ENCODE data around the gene PMS1. TPM values are rescaled to one million over a fixed set of nuclear protein-coding genes. Genes with fewer than 3 reads are reported as not detected.
"Not testable (repeated sequence)": the region's sequence is repeated elsewhere in the genome, so short reads cannot be mapped to it uniquely, and the experiment has no call there.

The PMS1 gene
- total and polyA plus RNA-seq, 4 donors, result 6.8 to 40.3 (median 18.4) TPM

DNA sequence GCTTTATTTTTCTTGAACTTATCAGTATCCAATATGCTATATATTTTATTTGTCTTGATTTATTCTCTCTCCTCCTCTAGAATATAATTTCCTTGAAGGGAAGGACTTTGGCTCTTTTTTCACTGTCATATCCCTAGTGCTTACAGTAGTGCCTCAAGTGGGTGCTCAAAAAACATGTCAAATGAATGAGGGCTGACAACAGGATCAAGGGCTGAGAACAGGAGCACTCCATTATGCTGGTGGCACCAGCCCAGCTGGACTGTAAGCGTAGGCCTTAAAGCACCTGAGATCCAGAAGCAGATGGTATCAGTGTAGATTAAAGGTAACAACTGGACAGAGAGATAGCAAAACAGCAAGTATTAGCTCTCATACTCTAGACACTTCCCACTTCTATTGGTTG lies 46.3 kb downstream of the PMS1 start:
- no peak for ATAC-seq (ENCODE audit: insufficient read depth, low FRiP score)
- 72 to 88% methylated on average over 1 of the region's 1 CpG for WGBS, 2 donors

DNA sequence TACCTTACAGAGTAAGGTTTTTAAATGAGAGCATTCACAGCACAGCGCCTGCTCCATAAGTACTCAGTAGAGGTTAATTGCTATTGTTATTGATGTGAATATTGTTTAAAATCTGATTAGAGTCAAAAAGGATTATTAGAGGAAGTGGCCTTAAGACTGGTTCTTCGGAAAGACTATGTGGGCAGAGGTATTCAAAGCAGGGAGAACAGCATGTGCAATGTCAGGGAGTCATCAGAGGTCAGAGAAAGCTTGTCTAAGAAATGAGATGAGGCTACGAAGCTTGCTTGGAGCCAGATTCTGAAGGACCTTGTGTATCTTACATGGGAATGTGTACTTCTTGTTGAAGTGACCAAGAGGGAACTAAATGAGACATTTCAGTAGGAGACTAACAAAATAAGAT lies 49.8 kb downstream of the PMS1 start:
- Histone ChIP-seq H3K36me3 (ENCODE audit: control insufficient read depth in 4 of 4, insufficient read depth in 4 of 4, low read length in 4 of 4) (peaks cover 0 to 1% (median 0%) of the 10 kb centered on the region in 4 donors), H3K9ac (ENCODE audit: insufficient read depth in 1 of 2, low read length in 2 of 2) (no peak overlapping the region), H3K4me3 (no peak overlapping the region), H3K27ac (ENCODE audit: low read depth in 1 of 2, low read length in 1 of 2) (no peak overlapping the region), H3K4me1 (ENCODE audit: control insufficient read depth in 5 of 5, insufficient read depth in 5 of 5, low read length in 5 of 5) (peaks cover 0 to 9% (median 0%) of the 10 kb centered on the region in 5 donors), H3K27me3 (ENCODE audit: control insufficient read depth in 3 of 3, insufficient read depth in 3 of 3, low read length in 2 of 3) (no peaks in the 10 kb centered on the region), H3K9me3 (ENCODE audit: control insufficient read depth in 4 of 4, insufficient read depth in 3 of 4, low read length in 3 of 4) (no peaks in the 10 kb centered on the region)
- no peak for TF ChIP-seq CTCF (IDR thresholded peaks at IDR 0.05; ENCODE audit: control extremely low read depth, extremely low read depth)
- ATAC-seq (ENCODE audit: insufficient read depth, low FRiP score), result no peak
- WGBS, 2 donors, result 87 to 88% methylated on average over 3 of the region's 3 CpGs
- no peak for DNase-seq

More for the DNA sequence above, 46.3 kb downstream of the PMS1 start:
- Histone ChIP-seq H3K36me3 (ENCODE audit: control insufficient read depth in 4 of 4, insufficient read depth in 4 of 4, low read length in 4 of 4) (no peaks in the 10 kb centered on the region), H3K9me3 (ENCODE audit: control insufficient read depth in 4 of 4, insufficient read depth in 3 of 4, low read length in 3 of 4) (no peaks in the 10 kb centered on the region), H3K9ac (ENCODE audit: insufficient read depth in 1 of 2, low read length in 2 of 2) (no peak overlapping the region), H3K4me3 (no peak overlapping the region), H3K27ac (ENCODE audit: low read depth in 1 of 2, low read length in 1 of 2) (no peak overlapping the region), H3K27me3 (ENCODE audit: control insufficient read depth in 3 of 3, insufficient read depth in 3 of 3, low read length in 2 of 3) (no peaks in the 10 kb centered on the region), H3K4me1 (ENCODE audit: control insufficient read depth in 5 of 5, insufficient read depth in 5 of 5, low read length in 5 of 5) (peaks cover 0 to 4% (median 0%) of the 10 kb centered on the region in 5 donors)
- no peak for TF ChIP-seq CTCF (IDR thresholded peaks at IDR 0.05; ENCODE audit: control extremely low read depth, extremely low read depth)
- DNase-seq, result no peak

DNA sequence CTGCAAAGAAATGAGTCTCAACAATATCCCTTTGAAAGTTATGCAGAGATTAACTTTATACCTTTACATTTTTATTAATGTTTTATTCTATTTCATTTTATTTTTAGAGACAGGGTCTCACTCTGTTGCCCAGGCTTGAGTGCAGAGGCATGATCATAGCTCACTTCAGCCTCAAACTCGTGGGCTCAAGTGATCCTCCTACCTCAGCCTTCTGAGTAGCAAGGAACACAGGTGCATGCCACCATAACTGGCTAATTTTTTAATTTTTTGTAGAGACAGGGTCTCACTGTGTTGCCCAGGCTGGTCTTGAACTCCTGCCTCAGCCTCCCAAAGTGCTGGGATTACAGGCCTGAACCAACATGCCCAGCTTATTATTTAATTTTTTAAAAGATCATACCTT lies 50.4 kb downstream of the PMS1 start:
- H3K36me3 ChIP-seq (ENCODE audit: control insufficient read depth in 4 of 4, insufficient read depth in 4 of 4, low read length in 4 of 4); ATAC-seq (ENCODE audit: insufficient read depth, low FRiP score); H3K9me3 ChIP-seq (ENCODE audit: control insufficient read depth in 4 of 4, insufficient read depth in 3 of 4, low read length in 3 of 4); H3K4me1 ChIP-seq (ENCODE audit: control insufficient read depth in 5 of 5, insufficient read depth in 5 of 5, low read length in 5 of 5); H3K4me3 ChIP-seq; DNase-seq; H3K27me3 ChIP-seq (ENCODE audit: control insufficient read depth in 3 of 3, insufficient read depth in 3 of 3, low read length in 2 of 3); H3K27ac ChIP-seq (ENCODE audit: low read depth in 1 of 2, low read length in 1 of 2); H3K9ac ChIP-seq (ENCODE audit: insufficient read depth in 1 of 2, low read length in 2 of 2): not testable (repeated sequence)
- 93 to 100% methylated on average over 1 of the region's 1 CpG for WGBS, 2 donors

- Histone ChIP-seq H3K9me3 (ENCODE audit: control insufficient read depth in 4 of 4, insufficient read depth in 3 of 4, low read length in 3 of 4) (no peaks in the 10 kb centered on the region), H3K36me3 (ENCODE audit: control insufficient read depth in 4 of 4, insufficient read depth in 4 of 4, low read length in 4 of 4) (peaks cover 0 to 1% (median 0%) of the 10 kb centered on the region in 4 donors), H3K4me3 (no peak overlapping the region), H3K4me1 (ENCODE audit: control insufficient read depth in 5 of 5, insufficient read depth in 5 of 5, low read length in 5 of 5) (peaks cover 0 to 8% (median 0%) of the 10 kb centered on the region in 5 donors), H3K27ac (ENCODE audit: low read depth in 1 of 2, low read length in 1 of 2) (no peak overlapping the region), H3K27me3 (ENCODE audit: control insufficient read depth in 3 of 3, insufficient read depth in 3 of 3, low read length in 2 of 3) (no peaks in the 10 kb centered on the region), H3K9ac (ENCODE audit: insufficient read depth in 1 of 2, low read length in 2 of 2) (no peak overlapping the region)
- TF ChIP-seq CTCF (IDR thresholded peaks at IDR 0.05; ENCODE audit: control extremely low read depth, extremely low read depth), result no peak
- WGBS, 2 donors, result 87 to 91% methylated on average over 4 of the region's 4 CpGs
- DNase-seq (no peak), ATAC-seq (ENCODE audit: insufficient read depth, low FRiP score) (no peak)
These were observed 51.8 kb downstream of the PMS1 start for GRCh38 chr2:189835855-189836558.
